Suprapubic skin (tissue), 3 donors: ENCODE measurements around the gene EXOC2.

ENCODE experiments used
- EP300 ChIP-seq: sonication (generic); formaldehyde crosslinking; IDR thresholded peaks from one replicate; pipeline ENCODE4 v1.6.1; 2017; ENCODE audit warnings: antibody characterized with exemption
- POLR2A ChIP-seq, 2 donors: fragments of 450-650 bp; IDR thresholded peaks; one replicate each; pipeline ENCODE4 v1.6.1; 2017; ENCODE audit warnings: antibody characterized with exemption in 2 of 2, mild to moderate bottlenecking in 2 of 2, moderate library complexity in 2 of 2
- TF ChIP-seq, protein P1 (sequence below), 2 donors: fragments of 200-600 bp in 1 of 2; fragments of 450-650 bp in 1 of 2; sonication (generic) in 1 of 2; IDR thresholded peaks; one replicate each; pipeline ENCODE4 v1.5.1; 2016 to 2019; ENCODE audit warnings: antibody characterized with exemption in 2 of 2, mild to moderate bottlenecking in 1 of 2, moderate library complexity in 1 of 2

DNA sequence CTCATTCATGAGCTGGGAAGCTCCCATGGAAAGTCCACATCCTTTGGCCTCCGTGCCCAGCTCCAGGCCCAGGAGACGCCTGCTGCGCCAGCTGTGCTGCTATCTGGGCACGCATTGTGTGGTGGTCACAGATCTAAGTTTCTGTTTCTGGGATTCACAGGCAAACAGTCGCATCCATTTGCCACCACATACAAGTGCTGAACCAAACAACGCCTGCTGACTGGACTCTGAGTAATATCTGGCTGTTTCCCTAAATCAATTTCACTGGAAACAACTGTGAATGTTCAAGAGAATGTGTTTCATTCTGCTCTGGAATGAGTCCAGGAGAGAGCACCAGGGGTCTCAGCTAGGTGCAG is 255.9 kb downstream of the EXOC2 start:
- TF ChIP-seq, protein P1, sequence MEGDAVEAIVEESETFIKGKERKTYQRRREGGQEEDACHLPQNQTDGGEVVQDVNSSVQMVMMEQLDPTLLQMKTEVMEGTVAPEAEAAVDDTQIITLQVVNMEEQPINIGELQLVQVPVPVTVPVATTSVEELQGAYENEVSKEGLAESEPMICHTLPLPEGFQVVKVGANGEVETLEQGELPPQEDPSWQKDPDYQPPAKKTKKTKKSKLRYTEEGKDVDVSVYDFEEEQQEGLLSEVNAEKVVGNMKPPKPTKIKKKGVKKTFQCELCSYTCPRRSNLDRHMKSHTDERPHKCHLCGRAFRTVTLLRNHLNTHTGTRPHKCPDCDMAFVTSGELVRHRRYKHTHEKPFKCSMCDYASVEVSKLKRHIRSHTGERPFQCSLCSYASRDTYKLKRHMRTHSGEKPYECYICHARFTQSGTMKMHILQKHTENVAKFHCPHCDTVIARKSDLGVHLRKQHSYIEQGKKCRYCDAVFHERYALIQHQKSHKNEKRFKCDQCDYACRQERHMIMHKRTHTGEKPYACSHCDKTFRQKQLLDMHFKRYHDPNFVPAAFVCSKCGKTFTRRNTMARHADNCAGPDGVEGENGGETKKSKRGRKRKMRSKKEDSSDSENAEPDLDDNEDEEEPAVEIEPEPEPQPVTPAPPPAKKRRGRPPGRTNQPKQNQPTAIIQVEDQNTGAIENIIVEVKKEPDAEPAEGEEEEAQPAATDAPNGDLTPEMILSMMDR (IDR thresholded peaks at IDR 0.05) = no peak
- TF ChIP-seq POLR2A (IDR thresholded peaks at IDR 0.05) = no peak
- no peak for TF ChIP-seq EP300
